HCT116 (cell line): ENCODE data around the gene IL17RD.

Source experiments
- EZH2 ChIP-seq: fragments of 200-600 bp; sonication (generic); IDR thresholded peaks from 2 replicates; pipeline ENCODE4 v1.6.1; 2017; ENCODE audit warnings: antibody characterized with exemption, mixed run types
- EZH2phosphoT487 ChIP-seq: fragments of 200-600 bp; IDR thresholded peaks from 2 replicates; pipeline ENCODE4 v1.6.1; 2018; ENCODE audit warnings: antibody characterized with exemption, borderline replicate concordance
- POLR2A ChIP-seq: IDR thresholded peaks from 2 replicates; pipeline ENCODE4 v1.7.0; 2011; ENCODE audit warnings: borderline replicate concordance; ENCODE audit not compliant: insufficient read depth, insufficient read length; ENCODE audit errors: extremely low read depth
- SP1 ChIP-seq: IDR thresholded peaks from 2 replicates; pipeline ENCODE4 v1.6.1; 2012; ENCODE audit warnings: low read depth
- SRF ChIP-seq: IDR thresholded peaks from 2 replicates; pipeline ENCODE4 v1.6.1; 2012; ENCODE audit warnings: low read depth
- YY1 ChIP-seq: IDR thresholded peaks from 2 replicates; pipeline ENCODE4 v1.6.1; 2011; ENCODE audit warnings: low read length, low read depth, moderate library complexity, mild to moderate bottlenecking; ENCODE audit not compliant: insufficient replicate concordance; ENCODE audit errors: extremely low read depth
- TF ChIP-seq, protein P1 (sequence below): IDR thresholded peaks from 2 replicates; pipeline ENCODE4 v1.6.1; 2012
- TF ChIP-seq, protein P2 (sequence below), 3 experiments: fragments of 200-600 bp in 1 of 3; sonication (generic) in 1 of 3; IDR thresholded peaks in 2 of 3; conservative IDR thresholded peaks in 1 of 3; 2 replicates each; pipeline ENCODE4 v1.5.1; 2012 to 2017; ENCODE audit warnings: low read depth in 2 of 3, low read length in 2 of 3, antibody characterized with exemption in 1 of 3, borderline replicate concordance in 1 of 3, control low read depth in 1 of 3, mild to moderate bottlenecking in 1 of 3, mixed read lengths in 1 of 3, mixed run types in 1 of 3, moderate library complexity in 1 of 3; ENCODE audit not compliant: insufficient read depth in 1 of 3

DNA sequence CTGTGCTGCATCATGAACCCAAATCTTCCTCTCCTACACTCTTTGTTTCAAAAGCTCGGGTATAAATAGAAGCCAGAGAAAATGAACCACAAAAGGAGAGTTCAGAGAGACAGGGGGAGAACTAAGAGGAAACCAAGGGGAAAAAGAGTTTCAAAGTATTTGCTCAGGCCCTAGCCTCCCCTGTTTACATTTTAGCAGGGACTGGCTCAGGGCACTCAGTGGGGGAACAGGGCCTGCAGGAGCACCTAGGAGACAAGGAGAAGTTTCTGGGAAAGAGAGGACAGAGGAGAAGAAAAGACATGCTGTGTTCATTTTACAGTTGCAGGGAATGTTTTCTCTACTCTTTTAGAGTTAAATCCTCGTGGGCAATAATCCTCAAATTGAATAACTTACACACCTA lies 8.5 kb upstream of the IL17RD start:
- TF ChIP-seq, protein P1, sequence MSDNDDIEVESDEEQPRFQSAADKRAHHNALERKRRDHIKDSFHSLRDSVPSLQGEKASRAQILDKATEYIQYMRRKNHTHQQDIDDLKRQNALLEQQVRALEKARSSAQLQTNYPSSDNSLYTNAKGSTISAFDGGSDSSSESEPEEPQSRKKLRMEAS, result no peak
- no peak for TF ChIP-seq SRF
- no peak for TF ChIP-seq SP1
- TF ChIP-seq, protein P2, sequence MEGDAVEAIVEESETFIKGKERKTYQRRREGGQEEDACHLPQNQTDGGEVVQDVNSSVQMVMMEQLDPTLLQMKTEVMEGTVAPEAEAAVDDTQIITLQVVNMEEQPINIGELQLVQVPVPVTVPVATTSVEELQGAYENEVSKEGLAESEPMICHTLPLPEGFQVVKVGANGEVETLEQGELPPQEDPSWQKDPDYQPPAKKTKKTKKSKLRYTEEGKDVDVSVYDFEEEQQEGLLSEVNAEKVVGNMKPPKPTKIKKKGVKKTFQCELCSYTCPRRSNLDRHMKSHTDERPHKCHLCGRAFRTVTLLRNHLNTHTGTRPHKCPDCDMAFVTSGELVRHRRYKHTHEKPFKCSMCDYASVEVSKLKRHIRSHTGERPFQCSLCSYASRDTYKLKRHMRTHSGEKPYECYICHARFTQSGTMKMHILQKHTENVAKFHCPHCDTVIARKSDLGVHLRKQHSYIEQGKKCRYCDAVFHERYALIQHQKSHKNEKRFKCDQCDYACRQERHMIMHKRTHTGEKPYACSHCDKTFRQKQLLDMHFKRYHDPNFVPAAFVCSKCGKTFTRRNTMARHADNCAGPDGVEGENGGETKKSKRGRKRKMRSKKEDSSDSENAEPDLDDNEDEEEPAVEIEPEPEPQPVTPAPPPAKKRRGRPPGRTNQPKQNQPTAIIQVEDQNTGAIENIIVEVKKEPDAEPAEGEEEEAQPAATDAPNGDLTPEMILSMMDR (IDR thresholded peaks at IDR 0.05 in 2 of 3, conservative IDR thresholded peaks at IDR 0.05 in 1 of 3; ENCODE audit: borderline replicate concordance in 1 of 3, insufficient read depth in 1 of 3, low read depth in 2 of 3, low read length in 2 of 3), result no peak
- TF ChIP-seq EZH2, result no peak
- no peak for TF ChIP-seq POLR2A
- no peak for TF ChIP-seq EZH2phosphoT487
- no peak for TF ChIP-seq YY1
